Right lobe of liver (tissue), 4 donors: ENCODE measurements around the gene NT5DC4.

ENCODE experiments used
- POLR2A ChIP-seq: fragments of 450-650 bp; IDR thresholded peaks from one replicate; pipeline ENCODE4 v1.6.1; 2017; ENCODE audit warnings: antibody characterized with exemption, mild to moderate bottlenecking
- TF ChIP-seq, protein P1 (sequence below), 4 donors: fragments of 200-600 bp in 3 of 4; fragments of 450-650 bp in 1 of 4; IDR thresholded peaks; one replicate each; pipeline versions ENCODE4 v1.5.1 to v1.8.0; 2016 to 2022; ENCODE audit warnings: antibody characterized with exemption in 4 of 4, mild to moderate bottlenecking in 2 of 4
- donor health status: DM: no; HTN: no; CAD: no.
- donor health status: DM: no; HTN: no; CAD: no.
- donor health status: DM: no; HTN: yes; CAD: no.

DNA sequence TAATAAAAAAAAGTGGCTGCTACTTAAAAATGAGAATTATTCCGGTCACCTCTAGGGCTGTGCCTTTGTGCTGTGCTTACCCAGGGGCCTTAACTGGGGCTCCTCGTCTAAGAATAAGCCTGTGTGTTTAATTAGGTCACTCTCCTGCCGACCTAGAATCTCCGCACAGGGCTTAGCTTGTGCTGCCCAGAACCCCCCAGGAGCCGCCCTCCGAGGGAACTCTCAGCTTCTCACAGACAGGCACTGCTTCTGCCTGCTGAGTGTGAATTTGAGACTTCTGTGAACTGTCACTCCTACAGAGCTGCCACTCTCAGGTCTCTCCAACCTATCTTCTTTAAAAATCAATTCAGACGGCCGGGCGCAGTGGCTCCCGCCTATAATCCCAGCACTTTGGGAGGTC, 11.9 kb upstream of the NT5DC4 start:
- TF ChIP-seq, protein P1, sequence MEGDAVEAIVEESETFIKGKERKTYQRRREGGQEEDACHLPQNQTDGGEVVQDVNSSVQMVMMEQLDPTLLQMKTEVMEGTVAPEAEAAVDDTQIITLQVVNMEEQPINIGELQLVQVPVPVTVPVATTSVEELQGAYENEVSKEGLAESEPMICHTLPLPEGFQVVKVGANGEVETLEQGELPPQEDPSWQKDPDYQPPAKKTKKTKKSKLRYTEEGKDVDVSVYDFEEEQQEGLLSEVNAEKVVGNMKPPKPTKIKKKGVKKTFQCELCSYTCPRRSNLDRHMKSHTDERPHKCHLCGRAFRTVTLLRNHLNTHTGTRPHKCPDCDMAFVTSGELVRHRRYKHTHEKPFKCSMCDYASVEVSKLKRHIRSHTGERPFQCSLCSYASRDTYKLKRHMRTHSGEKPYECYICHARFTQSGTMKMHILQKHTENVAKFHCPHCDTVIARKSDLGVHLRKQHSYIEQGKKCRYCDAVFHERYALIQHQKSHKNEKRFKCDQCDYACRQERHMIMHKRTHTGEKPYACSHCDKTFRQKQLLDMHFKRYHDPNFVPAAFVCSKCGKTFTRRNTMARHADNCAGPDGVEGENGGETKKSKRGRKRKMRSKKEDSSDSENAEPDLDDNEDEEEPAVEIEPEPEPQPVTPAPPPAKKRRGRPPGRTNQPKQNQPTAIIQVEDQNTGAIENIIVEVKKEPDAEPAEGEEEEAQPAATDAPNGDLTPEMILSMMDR (IDR thresholded peaks at IDR 0.05): no peak
- no peak for TF ChIP-seq POLR2A
